ENCODE measurements around the gene SEPSECS. TPM values are rescaled to one million over a fixed set of nuclear protein-coding genes. Genes with fewer than 3 reads are reported as not detected.

SEPSECS gene
- total and polyA plus RNA-seq, 2 of the 13 experiments (the other 11 are each of a cell fraction or from before 2014, with no cell fraction given): 9.4 to 14.3 TPM

GRCh38 chr4:25159837-25160713, at the start of gene SEPSECS (continued):
- TF ChIP-seq, protein P1, sequence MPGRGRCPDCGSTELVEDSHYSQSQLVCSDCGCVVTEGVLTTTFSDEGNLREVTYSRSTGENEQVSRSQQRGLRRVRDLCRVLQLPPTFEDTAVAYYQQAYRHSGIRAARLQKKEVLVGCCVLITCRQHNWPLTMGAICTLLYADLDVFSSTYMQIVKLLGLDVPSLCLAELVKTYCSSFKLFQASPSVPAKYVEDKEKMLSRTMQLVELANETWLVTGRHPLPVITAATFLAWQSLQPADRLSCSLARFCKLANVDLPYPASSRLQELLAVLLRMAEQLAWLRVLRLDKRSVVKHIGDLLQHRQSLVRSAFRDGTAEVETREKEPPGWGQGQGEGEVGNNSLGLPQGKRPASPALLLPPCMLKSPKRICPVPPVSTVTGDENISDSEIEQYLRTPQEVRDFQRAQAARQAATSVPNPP (CRISPR knock-in tag; IDR thresholded peaks at IDR 0.05): peak; percentile 47; the same call in 1 of the 2 replicates
- peak; percentile 27; the same call in 1 of the 2 replicates for TF ChIP-seq CHD2 (IDR thresholded peaks at IDR 0.05; ENCODE audit: low read depth, low read length)
- TF ChIP-seq ZNF616 (CRISPR knock-in tag; IDR thresholded peaks at IDR 0.05; ENCODE audit: low read depth): peak; percentile 92
- no peak for TF ChIP-seq ZBTB4 (CRISPR knock-in tag; IDR thresholded peaks at IDR 0.05; ENCODE audit: borderline replicate concordance)
- TF ChIP-seq ZFP41 (CRISPR knock-in tag; IDR thresholded peaks at IDR 0.05; ENCODE audit: borderline replicate concordance): no peak
- TF ChIP-seq XBP1 (CRISPR knock-in tag; IDR thresholded peaks at IDR 0.05): 0 out of 2 replicates have a peak, but pooled peaks have one; percentile 64
- peak; percentile 63 for TF ChIP-seq ZFY (CRISPR knock-in tag; IDR thresholded peaks at IDR 0.05)
- TF ChIP-seq ZNF33B (CRISPR knock-in tag; IDR thresholded peaks at IDR 0.05): peak; percentile 58; the same call in 1 of the 2 replicates
- no peak for TF ChIP-seq MTA3 (CRISPR knock-in tag; IDR thresholded peaks at IDR 0.05)
- TF ChIP-seq SMAD1 (CRISPR knock-in tag; IDR thresholded peaks at IDR 0.05; ENCODE audit: borderline replicate concordance, low read depth): 0 out of 2 replicates have a peak, but pooled peaks have one; percentile 73
- TF ChIP-seq MTERF4 (CRISPR knock-in tag; IDR thresholded peaks at IDR 0.05): no peak
- no peak for TF ChIP-seq FLYWCH1 (CRISPR knock-in tag; IDR thresholded peaks at IDR 0.05)
- no peak for TF ChIP-seq TCF12 (IDR thresholded peaks at IDR 0.05)
- TF ChIP-seq TCF12 (CRISPR knock-in tag; IDR thresholded peaks at IDR 0.05): no peak
- peak; percentile 97 for TF ChIP-seq SIN3A (IDR thresholded peaks at IDR 0.05; ENCODE audit: borderline replicate concordance, low read depth, low read length)
- peak; percentile 82 for TF ChIP-seq MYPOP (CRISPR knock-in tag; IDR thresholded peaks at IDR 0.05)
- TF ChIP-seq KLF13 (CRISPR knock-in tag; IDR thresholded peaks at IDR 0.05): no peak
- no peak for TF ChIP-seq JARID2 (CRISPR knock-in tag; IDR thresholded peaks at IDR 0.05; ENCODE audit: insufficient replicate concordance)
- TF ChIP-seq ZBTB43 (CRISPR knock-in tag; conservative IDR thresholded peaks at IDR 0.05): peak; percentile 64; the same call in 1 of the 2 replicates
- TF ChIP-seq MBD4 (IDR thresholded peaks at IDR 0.05; ENCODE audit: borderline replicate concordance, low read length): no peak
- TF ChIP-seq MXD4 (CRISPR knock-in tag; IDR thresholded peaks at IDR 0.05): 0 out of 2 replicates have a peak, but pooled peaks have one; percentile 38
